MM.1S (cell line): ENCODE results near the gene TSHZ2.

ENCODE experiments used
- CTCF ChIP-seq: fragments of 300-600 bp; sonication (generic); IDR thresholded peaks from 2 replicates; pipeline ENCODE4 v1.5.1; 2016; ENCODE audit warnings: antibody characterized with exemption, low read length, mixed read lengths
- EZH2 ChIP-seq: fragments of 300-600 bp; sonication (generic); optimal IDR thresholded peaks from 2 replicates; pipeline ENCODE3; 2017; ENCODE audit warnings: low read depth, mild to moderate bottlenecking, antibody characterized with exemption, low read length, mixed read lengths
- EZH2phosphoT487 ChIP-seq: fragments of 300-600 bp; sonication (generic); IDR thresholded peaks from 2 replicates; pipeline ENCODE4 v1.6.1; 2018; ENCODE audit warnings: antibody characterized with exemption, low read length

DNA sequence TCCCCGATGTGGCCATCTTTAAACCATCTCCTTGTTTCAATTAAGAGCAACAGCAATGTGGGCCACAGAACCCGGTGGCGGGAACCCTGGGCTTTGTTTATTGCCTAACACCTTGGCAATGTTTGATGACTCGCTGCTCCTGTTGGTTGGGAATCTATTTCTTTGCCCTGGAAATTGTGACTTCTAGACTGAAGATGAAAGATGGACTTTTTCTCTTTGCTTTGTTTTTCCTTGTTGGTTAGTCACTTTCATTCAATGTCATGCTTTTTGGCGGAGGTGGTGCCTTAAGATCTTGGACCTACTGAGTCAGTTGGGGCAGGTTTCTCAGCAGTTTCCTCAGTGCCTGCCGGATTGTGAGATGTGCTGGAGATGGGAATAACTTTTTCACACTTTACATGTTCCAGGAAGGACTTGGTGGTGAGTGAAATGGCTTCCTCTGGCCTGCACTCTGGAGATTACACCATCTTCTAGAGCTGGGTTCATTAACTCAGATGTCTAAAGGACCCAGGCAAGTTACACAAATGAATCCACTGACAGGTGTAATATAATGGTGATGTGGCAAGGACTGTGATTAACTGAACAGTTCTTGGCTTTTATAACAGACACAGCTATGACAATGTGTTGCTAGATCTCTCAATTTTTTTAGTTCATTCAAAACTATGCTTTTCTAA, 56.3 kb downstream of the TSHZ2 start:
- TF ChIP-seq CTCF (no peak), EZH2phosphoT487 (no peak), EZH2 (no peak)
